Left cardiac atrium (tissue), 4 donors: ENCODE data around the gene ZNRF3. TPM values are rescaled to one million over a fixed set of nuclear protein-coding genes. Genes with fewer than 3 reads are reported as not detected.
A peak's percentile ranks its signal among the peaks of the same experiment; 100 is the strongest.

Experiments
- ATAC-seq, 2 donors: fragments of 200-7000 bp; cut with Tn5 transposase; one replicate each; pipeline ENCODE4 v1.9.1; 2020; ENCODE audit warnings: mild to moderate bottlenecking in 2 of 2, moderate library complexity in 2 of 2
- DNase-seq: peaks from one replicate; pipeline ENCODE4 v3.0.0-alpha.2; 2020
- intact Hi-C, 2 donors: fragments of 100-400 bp; cut with DNase I; formaldehyde crosslinking; loops; one replicate each; pipeline versions ENCODE4 v1.14.1 to v1.15.1; 2022 to 2023
- total RNA-seq, 2 donors: library from RNA; stranded (reverse); fragmentation: NEBNext Ultra II Directional; extraction: Animal tissue kit (Norgen Biotek cat#: 25700); gene quantifications; one replicate each; pipeline ENCODE4 v1.2.1, GENCODE V29; 2021
- donor health status: DM: no; HTN: yes; CAD: no.
- donor health status: DM: no; HTN: yes; CAD: no; lungs with severe emphysema.
- donor health status: DM: yes; HTN: yes; CAD: no.
- donor health status: Dilated cardiomyopathy.

ZNRF3 gene
- total RNA-seq, 2 donors from 2014 or later = 5.2 to 6.6 TPM

DNA sequence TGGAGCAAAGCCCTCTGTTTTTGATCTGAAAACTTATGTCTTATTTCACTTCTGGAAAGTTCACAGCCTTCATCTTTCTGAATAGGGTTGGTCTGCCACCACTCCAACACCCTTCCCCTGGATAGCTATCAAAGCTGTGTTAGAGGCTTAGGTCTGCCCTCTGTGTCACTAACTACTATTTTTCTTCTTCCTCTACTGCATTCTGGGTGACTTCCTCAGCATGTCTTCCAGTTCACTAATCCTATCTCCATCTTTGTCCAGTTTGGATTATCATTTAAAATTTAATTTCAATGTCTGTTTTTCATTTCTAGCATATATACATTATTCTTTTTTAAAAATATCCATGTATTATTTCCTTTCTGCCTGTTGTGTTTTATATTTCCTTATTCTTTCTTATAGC is 84.6 kb downstream of the ZNRF3 start:
- intact Hi-C loops = no loop called here

DNA sequence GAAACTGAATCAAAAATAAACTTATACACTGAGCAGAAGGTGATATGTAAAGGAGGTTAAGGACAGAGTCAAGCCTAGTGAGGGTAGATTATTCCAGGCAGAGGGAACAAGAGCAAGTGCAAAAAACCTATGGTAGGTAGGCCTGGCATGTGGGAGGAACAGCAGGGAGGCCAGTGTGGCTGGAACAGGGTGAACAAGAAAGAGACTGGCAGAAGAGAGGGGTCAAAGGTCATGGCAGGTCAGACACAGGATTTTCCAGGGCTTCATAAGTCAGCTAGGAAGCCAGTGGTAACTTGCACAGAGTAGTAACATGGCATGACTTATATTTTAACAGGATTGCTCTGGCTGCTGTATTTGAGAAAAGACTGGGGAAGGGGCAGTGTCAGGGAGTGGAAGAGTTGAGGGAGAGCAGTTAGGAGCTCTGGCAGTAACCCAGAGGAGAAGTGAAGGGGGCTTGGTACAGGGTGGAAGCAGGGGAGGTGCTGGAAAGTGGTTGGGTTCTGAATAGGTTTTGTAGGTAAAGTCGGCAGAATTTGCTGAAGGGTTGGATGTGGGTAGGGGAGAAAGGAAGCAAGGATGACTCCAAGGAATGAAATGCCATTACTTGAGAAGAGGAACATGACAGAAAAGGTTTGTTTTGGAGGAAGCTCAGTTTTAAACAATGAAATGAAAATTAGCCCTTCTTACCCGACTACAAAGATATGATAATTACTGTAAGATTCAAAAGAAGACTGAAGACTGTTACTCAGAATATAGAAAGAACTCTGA is 86.2 kb downstream of the ZNRF3 start:
- ATAC-seq (no peak), DNase-seq (no peak)
- intact Hi-C loops = no loop called here

More for the DNA sequence above, 84.6 kb downstream of the ZNRF3 start:
- no peak for ATAC-seq
- no peak for DNase-seq

DNA sequence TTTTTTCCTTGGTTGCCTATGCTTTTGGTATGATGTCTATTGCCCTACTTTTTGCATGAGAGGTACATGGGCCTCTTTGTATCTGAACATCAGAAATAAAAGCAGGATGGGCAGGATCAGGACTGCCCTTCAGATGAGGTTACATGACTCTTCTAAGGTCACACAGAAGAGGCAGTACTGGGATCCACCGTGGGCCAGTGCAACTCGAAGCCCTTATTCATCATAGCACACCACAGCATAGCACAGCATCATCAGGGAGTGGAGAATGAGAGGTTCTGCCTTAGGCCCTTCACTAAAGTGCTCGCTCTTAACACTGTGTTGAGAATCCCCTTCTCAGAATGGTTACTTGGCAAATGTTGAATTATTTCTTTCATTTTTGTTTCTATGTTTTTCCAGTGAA is 90.0 kb downstream of the ZNRF3 start:
- intact Hi-C loops = no loop called here
- ATAC-seq = no peak
- no peak for DNase-seq

DNA sequence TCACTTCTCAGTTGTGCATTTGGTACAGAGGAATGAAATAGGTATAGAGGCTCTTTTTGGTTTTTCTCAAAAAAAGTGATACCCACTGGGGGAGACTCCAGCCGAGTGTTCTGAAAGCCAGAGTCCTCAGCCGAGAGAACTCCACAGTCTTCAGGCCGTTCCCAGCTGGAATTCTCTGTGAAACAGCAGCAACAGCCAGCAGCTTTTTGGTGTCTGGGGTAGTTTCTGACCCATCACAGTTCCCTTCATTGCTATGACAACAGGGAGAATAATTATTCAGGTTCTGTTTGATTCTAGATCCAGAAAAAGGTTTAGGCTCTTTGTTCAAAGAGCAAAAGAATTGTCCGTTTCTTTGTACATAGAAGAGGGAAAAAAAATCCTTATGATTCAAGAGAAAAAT is 93.7 kb downstream of the ZNRF3 start:
- no peak for DNase-seq
- intact Hi-C loops = no loop called here

DNA sequence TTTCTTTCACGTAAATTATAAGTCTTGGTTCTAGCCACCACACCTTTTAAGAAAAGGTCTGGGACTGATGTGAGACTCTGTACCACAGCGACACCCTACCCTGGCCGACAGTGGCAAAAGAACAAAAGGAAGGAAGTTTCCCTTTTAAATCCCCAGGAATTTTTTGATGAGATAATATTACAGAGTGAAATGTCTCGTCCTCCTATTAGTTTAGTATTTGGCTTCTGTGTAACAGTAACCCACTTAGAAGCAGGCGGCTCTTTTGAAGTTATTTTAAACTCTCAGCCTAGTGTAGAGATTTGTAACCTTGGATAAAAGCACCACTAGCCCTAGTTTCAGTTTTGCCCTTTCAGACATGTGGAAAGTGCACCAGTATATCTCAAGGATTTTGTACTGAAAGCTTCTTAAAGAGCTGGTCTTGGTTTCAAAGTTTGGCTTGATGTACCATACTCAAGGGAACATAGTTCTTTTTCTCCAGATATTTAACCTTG is 94.2 kb downstream of the ZNRF3 start:
- peak; percentile 64 to 73 for ATAC-seq
- intact Hi-C loops = no loop called here
- DNase-seq = no peak

More for the DNA sequence above, 93.7 kb downstream of the ZNRF3 start:
- ATAC-seq = peak in 1 of 2 donors; percentile 54

DNA sequence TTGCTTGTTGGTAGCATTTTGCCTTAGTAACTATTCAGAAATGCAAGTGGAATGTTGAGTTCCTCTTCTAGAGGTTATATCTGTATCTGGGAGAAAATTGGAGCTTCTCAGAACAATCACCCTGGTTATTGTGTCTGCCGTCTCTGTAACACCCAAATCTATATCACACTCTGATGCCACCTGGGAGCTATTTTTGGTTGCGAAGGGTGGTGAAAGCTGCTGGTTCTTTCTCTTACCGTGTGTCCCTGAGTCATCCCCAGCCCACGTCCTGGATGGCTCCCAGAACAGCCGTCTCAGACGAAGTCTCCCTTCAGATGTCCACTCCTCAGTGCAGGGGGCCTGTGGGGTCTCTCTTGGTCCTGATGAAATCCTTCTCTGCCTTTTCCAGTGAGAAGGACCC is 94.8 kb downstream of the ZNRF3 start:
- intact Hi-C loops = no loop called here
- ATAC-seq = peak; percentile 56 to 88
- DNase-seq = peak; percentile 35

DNA sequence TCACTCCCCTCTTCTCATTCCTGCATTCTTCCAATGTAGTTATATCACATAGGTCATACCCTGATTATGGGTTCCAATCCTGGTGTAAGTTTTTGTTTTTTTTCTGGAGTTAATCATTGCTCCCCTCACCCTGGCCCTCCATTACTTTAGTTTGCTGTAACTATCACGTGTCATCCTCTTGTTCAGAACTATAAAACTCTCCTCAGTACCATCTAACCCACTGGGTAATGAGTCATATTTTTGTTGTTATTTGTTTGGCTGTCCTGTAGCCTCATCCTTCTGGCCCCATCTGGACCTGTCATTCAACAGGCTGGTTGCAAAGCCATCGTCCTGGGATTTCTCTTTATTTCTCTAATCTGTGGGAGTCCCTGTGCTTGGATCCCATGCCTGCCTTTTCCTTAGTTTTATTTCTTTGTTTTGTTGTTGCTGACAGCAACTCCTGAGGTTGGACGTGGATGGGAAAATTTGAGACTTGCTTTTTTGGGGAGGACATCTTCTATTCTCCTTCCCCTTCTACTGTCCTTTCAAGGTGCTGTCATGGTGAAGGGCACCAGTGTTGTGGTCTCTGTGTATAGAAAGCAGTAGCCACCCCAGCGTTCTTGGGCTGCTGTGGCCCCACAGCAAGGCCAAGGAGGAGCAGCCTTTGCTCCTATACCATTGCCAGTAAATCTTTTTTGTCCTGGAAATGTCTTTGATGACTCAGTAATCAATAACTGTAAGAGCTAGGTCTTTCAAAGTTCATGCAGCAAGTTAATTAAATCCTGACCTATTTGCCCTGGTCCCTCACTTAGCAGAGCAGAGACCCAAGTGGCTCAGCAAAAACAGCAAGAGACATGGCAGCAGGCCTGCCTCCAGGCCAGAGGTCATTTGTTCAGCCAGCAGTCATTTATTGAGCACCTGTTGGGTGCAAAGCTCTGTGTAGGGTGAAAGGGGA is 95.8 kb downstream of the ZNRF3 start:
- no peak for DNase-seq
- no peak for ATAC-seq
- intact Hi-C loops = no loop called here

DNA sequence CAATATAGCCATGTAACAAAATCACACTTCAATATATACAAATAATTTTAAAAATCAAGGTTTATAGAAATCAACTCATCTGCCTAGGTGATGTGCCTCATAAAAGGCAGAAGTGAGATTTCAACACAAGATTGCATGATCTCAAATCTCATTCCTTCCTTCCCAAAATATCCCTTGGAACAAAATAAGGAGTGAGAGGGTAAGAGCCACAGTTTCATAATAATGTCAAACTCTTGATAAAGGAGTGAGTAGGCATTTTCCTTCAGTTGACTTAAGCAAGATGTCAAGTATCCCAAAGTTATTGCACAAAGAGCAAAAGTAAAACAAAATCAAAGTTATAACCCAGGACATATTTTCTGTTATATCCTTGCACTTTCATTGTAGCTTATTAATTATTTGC is 97.0 kb downstream of the ZNRF3 start:
- no peak for ATAC-seq
- DNase-seq = no peak
- intact Hi-C loops = no loop called here

DNA sequence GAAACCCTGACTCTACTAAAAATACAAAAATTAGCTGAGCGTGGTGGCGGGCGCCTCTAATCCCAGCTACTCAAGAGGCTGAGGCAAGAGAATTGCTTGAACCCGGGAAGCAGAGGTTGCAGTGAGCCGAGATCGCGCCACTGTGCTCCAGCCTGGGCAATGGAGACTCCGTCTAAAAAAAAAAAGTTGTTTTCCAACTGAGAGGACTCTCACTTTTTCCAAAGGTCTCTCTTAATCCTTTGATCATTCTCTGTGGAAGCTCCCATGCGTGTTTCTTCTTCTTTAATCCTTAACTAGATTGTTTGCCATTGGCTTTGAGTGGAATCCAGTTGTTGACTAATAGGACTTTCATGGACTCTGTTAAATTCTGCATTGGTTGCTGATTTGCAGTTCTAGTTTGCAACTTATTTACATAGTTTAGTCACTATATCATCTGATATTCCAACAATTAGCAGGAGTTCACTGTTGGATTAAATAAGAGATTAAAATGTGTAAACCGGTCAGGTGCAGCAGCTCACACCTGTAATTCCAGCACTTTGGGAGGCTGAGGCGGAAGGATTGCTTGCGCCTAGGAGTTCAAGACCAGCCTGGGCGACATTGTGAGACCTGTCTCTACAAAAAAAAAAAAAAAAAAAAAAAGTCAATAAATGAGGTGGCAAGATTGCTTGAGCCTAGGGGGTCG is 98.6 kb downstream of the ZNRF3 start:
- intact Hi-C loops = no loop called here
- no peak for ATAC-seq
- no peak for DNase-seq

DNA sequence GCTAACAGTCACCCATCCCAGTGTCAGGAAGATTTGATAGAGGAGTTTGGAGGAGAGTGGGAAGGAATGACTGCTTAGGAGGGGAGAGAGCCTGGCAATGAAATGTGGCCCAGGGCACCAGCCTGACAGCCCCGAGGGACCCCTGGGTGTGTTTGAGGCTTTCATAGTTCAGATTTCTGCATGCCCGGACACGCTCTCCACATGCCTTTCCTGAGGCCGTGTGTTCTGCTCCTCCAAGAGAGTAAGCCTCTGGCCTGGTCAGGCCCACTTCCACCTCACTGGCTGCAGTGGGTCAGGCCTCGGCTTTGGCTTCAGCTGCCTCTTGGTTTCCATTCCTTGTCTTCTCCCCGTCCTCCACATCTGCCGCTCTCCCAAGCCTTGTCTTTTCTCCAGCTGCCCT is 99.8 kb downstream of the ZNRF3 start:
- ATAC-seq = no peak
- DNase-seq = no peak
- intact Hi-C loops = no loop called here

DNA sequence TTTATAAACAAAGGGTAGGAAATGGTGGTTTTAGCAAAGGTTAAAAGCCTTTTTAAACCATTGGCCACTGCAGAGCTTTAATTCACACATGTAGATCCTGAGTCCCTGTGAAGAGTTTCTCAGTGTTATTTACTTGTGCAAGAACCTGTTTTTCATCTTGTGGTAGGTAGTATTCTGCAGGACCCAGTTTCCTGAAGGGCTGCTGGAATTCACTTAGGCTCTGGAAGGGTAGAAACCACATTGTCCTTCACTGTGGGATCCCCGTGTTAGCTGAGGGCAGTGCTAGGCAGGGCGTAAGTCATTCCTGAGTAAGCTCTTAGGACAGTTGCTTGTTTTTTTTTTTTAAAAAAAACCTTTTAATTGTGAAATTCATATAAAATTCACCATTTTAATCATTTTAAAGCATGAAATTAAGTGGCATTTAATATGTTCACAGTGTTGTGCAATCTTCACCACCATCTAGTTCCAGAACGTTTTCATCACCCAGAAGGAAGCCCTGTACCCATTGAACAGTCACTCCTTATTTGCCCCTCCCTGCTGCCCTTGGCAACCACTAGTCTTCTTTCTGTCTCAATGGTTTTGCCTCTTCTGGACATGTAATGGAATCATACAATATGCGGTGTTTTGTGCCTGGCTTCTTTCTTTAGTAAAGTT is 100.5 kb downstream of the ZNRF3 start:
- DNase-seq = no peak
- no peak for ATAC-seq
- intact Hi-C loops = no loop called here

DNA sequence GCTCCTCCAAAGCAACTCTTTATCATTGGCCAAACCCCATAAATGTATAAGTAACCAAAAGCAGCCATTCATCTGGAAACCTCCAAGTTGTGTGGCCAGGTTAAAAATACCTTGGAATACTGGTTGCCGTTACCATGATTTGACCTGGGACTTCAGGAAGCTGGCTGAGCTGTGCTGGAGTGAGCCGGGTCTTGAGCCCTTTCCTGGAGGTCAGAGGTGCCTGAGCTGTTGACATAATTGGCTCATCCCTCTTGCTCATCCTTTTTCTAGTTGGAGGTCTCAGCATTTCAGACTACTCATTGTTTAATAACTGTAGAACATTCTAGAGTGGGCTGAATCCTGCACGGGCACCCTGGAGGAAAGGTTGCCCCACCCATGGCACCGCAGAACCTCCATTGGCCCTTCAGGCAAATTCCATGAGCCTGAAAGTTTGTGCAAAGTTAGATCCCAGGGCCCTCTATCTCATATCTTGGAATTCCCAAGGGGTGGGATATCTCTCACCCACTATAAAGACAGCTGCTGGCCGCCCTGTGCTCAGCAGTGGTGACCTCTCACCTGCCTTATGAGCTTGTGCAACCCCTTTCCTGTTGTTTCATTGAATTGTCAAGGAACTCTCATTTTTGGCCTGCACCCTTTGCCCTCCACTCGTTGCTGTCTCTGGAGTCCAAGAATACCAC is 101.2 kb downstream of the ZNRF3 start:
- no peak for ATAC-seq
- intact Hi-C loops = no loop called here
- DNase-seq = no peak

DNA sequence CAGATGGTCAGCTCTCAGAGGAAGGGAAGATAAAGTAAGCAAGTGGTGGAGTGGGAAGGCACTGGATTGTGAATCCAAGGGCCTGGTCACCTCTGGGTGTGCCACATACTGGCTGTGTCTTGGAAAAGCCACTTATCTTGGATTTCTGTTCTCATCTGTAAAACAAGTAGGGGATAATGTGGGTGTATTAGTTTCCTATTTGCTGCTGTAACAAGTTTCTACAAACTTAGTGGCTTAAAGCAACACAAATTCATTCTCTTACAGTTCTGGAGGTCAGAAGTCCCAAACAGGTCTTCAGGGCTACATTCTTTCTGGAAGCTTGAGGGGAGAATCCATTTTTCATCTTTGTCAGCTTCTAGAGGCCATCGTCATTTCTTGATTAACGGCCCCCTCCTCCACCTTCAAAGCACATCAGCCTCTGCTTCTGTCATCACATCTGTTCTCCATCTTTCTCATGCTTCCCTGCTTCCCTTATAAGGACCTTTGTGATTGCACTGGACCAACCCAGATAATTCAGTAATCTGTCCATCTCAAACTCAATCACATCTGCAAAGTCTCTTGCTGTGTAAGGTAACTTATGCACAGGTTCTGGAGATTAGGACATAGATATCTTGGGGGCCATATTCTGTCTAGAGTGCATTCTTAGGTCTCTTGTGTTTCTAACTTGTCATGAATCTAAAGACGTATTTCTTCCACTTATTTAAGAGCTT is 102.4 kb downstream of the ZNRF3 start:
- ATAC-seq = no peak
- no peak for DNase-seq
- intact Hi-C loops = no loop called here

DNA sequence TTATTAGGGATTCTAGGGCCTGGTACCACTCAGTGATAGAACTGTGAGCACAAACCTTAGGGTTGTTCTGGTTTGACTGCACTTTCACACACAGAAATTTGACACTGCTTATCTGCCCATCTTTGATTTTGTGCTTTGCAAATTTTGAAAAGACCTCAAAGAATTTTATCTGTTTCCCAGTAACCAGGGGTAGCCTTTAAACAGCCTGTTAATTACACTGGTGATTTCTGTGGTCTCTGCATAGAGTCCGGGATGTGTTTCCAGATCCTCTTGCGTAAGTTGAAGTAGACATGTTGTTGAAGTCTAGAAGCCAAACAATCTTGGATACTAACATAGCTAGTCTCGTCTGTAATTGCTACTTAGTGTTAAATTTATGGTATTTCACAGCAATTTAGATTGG is 103.0 kb downstream of the ZNRF3 start:
- no peak for DNase-seq
- intact Hi-C loops = no loop called here
- ATAC-seq = peak; percentile 23 to 51

DNA sequence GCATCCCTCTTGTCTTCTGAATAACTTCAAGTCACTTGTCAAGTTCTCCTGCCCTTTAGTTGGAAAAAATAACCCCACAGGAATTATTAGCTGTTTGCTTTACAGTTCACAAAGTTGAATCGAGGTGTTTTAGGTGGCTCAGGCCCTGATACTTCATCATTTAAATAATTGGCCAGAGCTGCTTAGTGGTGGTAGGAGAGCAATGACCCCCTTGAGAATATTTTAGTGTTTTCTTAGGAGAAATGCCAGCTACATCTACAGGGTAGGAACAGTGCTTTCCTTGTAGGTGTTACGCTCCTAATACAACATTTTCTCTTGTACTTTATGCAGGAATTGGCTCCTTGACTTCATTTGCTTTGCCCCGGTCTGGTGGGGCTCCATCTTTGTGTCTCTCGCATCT is 105.1 kb downstream of the ZNRF3 start:
- ATAC-seq (no peak), DNase-seq (no peak)
- intact Hi-C loops = no loop called here

DNA sequence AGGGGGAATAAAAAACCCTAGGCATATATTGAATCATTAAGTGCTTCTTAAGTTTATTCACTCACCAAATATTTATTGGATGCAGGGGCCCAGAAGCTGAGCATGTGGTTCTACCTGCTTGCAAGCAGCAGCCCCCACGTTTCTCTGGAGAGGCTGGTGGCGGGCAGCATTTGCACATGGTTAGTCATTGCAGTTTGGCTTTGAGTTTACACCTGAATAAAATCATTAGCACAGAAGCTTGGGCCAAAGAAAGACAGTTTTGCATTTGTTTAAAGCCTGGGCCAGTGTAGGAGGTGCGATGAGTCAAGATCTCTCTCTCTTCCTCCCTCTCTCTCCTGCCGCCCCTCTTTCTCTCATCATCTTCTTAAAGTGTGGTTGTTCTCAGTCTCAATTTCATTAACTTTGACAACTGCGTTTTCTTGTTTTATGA is 105.7 kb downstream of the ZNRF3 start:
- intact Hi-C loops = no loop called here
- ATAC-seq = peak; percentile 29 to 83
- DNase-seq = no peak

DNA sequence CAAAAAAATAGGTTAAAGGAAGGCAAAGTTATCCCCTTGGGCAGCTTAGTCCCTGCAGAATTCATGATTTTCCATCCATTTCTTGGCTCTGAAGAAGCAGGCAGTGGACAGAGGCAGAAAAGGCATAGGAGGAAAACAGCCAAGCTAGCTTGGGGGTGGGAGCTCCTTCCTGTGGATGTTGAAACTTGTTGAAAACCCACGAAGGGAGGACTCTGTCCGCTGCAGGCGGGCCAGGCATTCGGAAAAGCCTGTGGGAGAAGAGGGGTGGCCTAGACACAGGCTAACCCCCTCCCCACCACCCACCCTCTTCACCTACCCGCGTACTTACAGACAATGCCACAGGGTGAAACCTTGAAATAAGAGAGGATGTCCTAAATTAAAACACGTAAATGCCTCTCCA is 106.1 kb downstream of the ZNRF3 start:
- DNase-seq (no peak), ATAC-seq (peak; percentile 48 to 51)
- intact Hi-C loops = no loop called here

DNA sequence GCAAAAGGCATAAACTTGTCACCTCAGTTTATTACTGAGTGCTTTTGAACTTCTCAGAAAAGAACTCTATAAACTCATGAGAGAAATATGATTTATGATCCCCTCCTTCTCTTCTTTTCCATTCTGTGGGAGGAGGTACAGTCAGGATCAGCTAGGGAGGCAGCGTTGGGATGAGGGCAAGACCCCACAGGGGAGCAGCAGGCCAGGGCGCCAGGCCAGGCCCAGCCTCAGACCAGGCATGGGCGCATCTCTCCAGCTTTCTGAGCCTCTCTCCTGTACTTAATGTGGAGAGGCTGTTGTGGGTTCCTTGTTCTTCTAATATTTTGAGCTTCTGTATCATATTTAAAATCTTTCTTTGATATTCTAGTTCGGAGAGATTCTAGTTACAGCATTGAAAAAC is 106.5 kb downstream of the ZNRF3 start:
- DNase-seq = no peak
- intact Hi-C loops = no loop called here
- ATAC-seq = peak in 1 of 2 donors; percentile 40
